Measurements from ENCODE around the gene PGLYRP1. TPM values are rescaled to one million over a fixed set of nuclear protein-coding genes. Genes with fewer than 3 reads are reported as not detected.

The PGLYRP1 gene
- total RNA-seq, 1 experiment from 2014 or later: not detected

DNA sequence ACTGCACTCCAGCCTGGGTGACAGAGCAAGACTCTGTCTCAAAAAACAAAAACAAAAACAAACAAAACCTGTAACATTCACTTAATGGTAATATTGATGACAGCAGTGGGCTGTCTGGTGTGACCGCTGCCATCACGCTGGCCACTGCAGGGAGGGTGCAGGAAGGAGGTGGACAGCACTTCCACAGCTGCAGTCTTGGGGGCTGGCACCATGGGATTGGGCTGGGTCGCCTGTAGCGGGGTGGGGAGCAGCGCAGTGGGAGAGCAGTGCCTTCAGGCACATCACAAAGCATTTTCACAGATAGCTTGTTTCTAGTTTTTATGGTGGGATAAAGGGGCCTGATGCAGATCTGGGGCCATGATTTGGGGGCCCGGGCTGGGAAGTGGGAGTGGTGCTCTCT lies 12.7 kb upstream of the PGLYRP1 start:
- TF ChIP-seq TCF7L2 (IDR thresholded peaks at IDR 0.05; ENCODE audit: low read depth, low read length) (no peak), POLR2AphosphoS5 (IDR thresholded peaks at IDR 0.05; ENCODE audit: low read depth, low read length) (no peak), REST (IDR thresholded peaks at IDR 0.05; ENCODE audit: insufficient read depth in 1 of 2, low read depth in 2 of 2, low read length in 1 of 2) (no peak), CTCF (IDR thresholded peaks at IDR 0.05) (no peak), SIN3A (IDR thresholded peaks at IDR 0.05; ENCODE audit: borderline replicate concordance, insufficient read depth, low read depth, low read length) (no peak)
- ChIA-PET CTCF (no interaction called here), POLR2A (no interaction called here)
- Histone ChIP-seq H3K36me3 (ENCODE audit: control insufficient read depth, insufficient read depth, low read length) (no peaks in the 10 kb centered on the region), H3K4me1 (ENCODE audit: control insufficient read depth, insufficient read depth, low read length) (no peaks in the 10 kb centered on the region), H3K27me3 (ENCODE audit: control insufficient read depth, insufficient read depth, low read length) (no peaks in the 10 kb centered on the region), H3K27ac (ENCODE audit: low read length) (no peak overlapping the region), H3K9me3 (ENCODE audit: control insufficient read depth, insufficient read depth, low read depth, low read length) (no peaks in the 10 kb centered on the region), H3K4me3 (ENCODE audit: low read depth in 2 of 2, low read length in 2 of 2) (no peak overlapping the region)
- no peak for DNase-seq (ENCODE audit: low read depth, low spot score)
- intact Hi-C loops (cut with micrococcal nuclease; ENCODE audit: unreplicated experiment): no loop called here
- no TSS peak for BruUV-seq (replicated peaks)
- no peak for ATAC-seq
- in situ Hi-C loops (cut with HindIII; ENCODE audit: low pct_unique_long_range_greater_than_20kb, low sequenced_read_pairs): no loop called here

DNA sequence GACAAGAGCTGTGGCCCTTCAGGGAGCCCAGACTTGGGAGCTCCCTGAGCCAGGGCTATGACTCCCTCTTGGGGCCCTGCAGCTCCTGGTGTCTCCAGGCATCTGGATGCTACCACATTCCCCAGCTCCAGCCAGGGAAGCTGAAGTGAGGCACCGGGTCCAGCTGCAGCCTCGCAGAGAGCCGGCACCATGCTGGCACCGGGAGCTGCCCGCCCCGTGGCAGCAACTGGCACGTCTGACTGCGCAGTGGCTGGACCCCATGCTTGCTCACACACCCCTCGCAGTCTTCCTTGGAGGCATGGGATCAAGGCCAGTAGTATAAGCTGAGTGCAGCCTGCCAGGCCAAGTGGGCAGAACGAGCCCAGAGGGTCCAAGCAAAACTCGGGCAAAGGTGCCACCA lies 10.5 kb upstream of the PGLYRP1 start:
- no peak for ATAC-seq
- H3K36me3 ChIP-seq (ENCODE audit: control insufficient read depth, insufficient read depth, low read length): no peaks in the 10 kb centered on the region
- POLR2A ChIA-PET: interaction anchor here (0.6 kb wide), 1 partner anchor 122 kb away, joined by 4 read pairs; no protein-coding TSS in a partner anchor
- H3K27me3 ChIP-seq (ENCODE audit: control insufficient read depth, insufficient read depth, low read length): no peaks in the 10 kb centered on the region
- H3K4me1 ChIP-seq (ENCODE audit: control insufficient read depth, insufficient read depth, low read length): no peaks in the 10 kb centered on the region
- no peaks in the 10 kb centered on the region for H3K9me3 ChIP-seq (ENCODE audit: control insufficient read depth, insufficient read depth, low read depth, low read length)
- no peak overlapping the region for H3K4me3 ChIP-seq (ENCODE audit: low read depth in 2 of 2, low read length in 2 of 2)
- BruUV-seq (replicated peaks): no TSS peak
- intact Hi-C loops (cut with micrococcal nuclease; ENCODE audit: unreplicated experiment) (no loop called here), in situ Hi-C loops (cut with HindIII; ENCODE audit: low pct_unique_long_range_greater_than_20kb, low sequenced_read_pairs) (no loop called here)
- DNase-seq (ENCODE audit: low read depth, low spot score): no peak
- TF ChIP-seq SIN3A (IDR thresholded peaks at IDR 0.05; ENCODE audit: borderline replicate concordance, insufficient read depth, low read depth, low read length): no peak
- no peak for TF ChIP-seq TCF7L2 (IDR thresholded peaks at IDR 0.05; ENCODE audit: low read depth, low read length)
- no peak for TF ChIP-seq REST (IDR thresholded peaks at IDR 0.05; ENCODE audit: insufficient read depth in 1 of 2, low read depth in 2 of 2, low read length in 1 of 2)
- TF ChIP-seq POLR2AphosphoS5 (IDR thresholded peaks at IDR 0.05; ENCODE audit: low read depth, low read length): no peak
- no peak for TF ChIP-seq CTCF (IDR thresholded peaks at IDR 0.05)
- CTCF ChIA-PET: interaction anchor here (1.7 to 1.8 kb wide), 2 partner anchors 44 to 45 kb away, joined by 4 to 5 read pairs; no protein-coding TSS in a partner anchor
- H3K27ac ChIP-seq (ENCODE audit: low read length): no peak overlapping the region
